GM04504 (cell line): ENCODE results near the gene IGHMBP2.

Source experiments
- DNase-seq: peaks from one replicate; pipeline ENCODE4 v3.0.0-alpha.2; 2012; ENCODE audit warnings: low read depth

Gene IGHMBP2

GRCh38 chr11:68927280-68928135, 23.8 kb downstream of the IGHMBP2 start:
- no peak for DNase-seq

DNA sequence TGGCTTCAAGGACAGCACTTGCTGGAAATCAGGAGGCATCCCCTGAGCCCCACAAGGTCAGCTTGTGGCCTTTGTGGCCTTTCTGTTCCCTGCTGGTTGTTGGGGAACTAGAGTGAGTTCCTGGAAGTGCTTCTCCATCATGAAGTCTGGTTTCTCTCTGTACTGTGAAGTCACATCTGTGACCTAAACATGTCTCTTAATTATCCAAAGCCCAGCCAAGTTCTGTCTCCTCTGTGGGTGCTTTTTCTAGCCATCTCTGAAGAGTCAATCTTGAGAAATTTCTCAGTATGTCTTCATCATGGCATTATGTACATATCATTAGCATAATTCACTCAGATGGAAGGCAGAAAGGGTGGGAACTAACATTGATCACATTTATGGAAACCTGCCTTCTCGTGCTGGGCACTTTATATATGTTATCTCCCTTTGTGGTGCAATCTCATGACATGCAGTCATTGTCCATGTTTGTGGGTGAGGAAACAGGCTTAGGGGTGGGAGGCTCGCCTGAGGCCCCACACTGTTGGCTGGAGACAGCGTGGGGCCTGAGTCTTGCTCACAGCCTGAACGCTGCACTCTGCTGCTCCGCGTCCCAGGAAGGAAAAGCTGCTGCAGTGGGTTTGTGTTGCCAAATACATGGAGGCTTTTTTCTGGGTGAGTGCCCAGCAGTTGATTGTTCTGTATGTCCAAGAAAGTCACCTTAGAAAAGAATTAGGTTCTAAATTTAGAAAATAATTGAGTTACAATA, 24.6 kb downstream of the IGHMBP2 start:
- DNase-seq: no peak

DNA sequence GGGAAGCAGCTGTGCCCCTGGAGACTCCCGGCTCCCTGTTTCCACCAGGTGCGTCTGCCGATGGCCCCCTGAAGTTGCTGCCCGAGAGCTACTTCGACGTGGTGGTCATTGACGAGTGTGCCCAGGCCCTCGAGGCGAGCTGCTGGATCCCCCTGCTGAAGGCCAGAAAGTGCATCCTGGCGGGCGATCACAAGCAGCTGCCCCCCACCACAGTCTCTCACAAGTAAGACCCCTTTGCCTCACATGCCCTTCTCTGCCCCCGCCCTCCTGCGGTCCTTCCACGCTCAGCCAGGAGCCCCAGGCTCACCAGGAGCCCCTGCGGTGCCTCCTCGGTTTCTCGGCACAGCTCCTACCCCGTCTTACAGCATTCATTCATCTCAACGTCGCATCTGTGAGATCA, 25.4 kb downstream of the IGHMBP2 start:
- no peak for DNase-seq

GRCh38 chr11:68929706-68930570, 26.2 kb downstream of the IGHMBP2 start:
- DNase-seq: no peak

DNA sequence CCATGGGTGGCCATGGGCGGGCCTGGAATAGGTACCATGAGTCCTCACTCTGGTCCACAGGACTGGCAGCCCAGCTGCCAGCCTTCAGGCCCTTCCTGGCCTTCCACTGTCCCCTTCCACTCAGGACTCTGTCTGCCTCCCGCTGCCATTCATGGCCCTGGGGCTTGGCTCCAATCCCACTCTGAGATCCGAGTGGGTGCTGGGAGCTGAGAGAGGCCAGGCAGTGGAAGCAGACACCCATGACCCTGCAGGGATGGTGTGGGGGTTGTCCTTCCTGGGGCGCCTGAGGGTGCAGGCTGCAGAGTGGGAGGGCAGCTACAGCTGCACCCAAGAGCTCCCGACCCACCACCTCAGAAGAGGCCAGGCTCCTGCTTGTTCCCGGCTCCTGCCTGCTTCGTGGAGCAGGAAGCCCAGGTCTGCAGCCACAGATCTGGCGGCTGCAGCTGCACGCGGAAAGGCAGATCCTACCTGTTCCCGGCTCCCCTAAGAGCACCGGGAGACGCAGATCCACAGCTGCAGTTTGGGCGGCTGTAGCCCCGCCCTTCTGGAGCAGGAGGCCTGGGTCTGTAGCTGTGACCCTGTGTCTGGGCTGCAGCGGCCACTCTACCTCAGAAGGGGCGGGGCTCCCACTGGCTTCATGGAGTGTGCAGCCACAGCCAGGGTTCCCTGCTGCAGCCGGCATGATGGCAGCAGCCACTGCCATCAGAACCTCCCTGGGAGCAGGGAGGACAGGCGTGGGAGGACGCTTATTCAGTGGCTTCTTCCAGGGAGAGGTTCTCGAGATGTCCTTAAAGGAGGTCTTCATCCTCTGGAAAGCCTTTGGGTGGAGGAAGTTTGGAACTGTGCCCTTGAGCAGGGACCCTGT, 27.5 kb downstream of the IGHMBP2 start:
- DNase-seq: no peak

- DNase-seq: no peak
Observed at GRCh38 chr11:68931911-68932310, 28.2 kb downstream of the IGHMBP2 start.

GRCh38 chr11:68932358-68932757, 28.7 kb downstream of the IGHMBP2 start:
- no peak for DNase-seq

DNA sequence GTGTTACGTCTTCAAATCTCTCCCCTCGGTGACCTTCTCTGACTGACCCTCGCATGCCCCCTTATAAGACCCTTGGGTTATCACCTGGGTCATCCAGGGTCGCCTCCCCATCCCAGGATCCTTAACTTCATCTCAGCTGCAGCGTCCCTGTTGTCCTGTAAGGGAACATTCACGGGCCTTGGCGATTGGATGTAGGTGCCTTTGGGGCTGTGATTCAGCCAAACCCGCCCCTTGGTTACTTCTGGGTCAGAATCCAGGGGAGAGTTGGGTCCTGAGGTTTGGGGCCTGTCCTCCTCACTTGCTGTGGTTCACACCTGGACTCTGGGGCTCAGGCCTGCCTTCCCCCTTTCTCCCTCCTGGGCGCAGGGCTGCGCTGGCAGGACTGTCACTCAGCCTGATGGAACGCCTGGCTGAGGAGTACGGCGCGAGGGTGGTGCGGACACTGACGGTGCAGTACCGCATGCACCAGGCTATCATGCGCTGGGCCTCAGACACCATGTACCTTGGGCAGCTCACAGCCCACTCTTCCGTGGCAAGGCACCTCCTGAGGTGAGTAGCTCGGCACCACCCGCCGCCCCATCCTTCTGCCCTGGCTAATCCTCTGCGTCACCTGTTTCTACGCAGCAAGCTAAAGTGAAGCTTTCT, 29.4 kb downstream of the IGHMBP2 start:
- no peak for DNase-seq

DNA sequence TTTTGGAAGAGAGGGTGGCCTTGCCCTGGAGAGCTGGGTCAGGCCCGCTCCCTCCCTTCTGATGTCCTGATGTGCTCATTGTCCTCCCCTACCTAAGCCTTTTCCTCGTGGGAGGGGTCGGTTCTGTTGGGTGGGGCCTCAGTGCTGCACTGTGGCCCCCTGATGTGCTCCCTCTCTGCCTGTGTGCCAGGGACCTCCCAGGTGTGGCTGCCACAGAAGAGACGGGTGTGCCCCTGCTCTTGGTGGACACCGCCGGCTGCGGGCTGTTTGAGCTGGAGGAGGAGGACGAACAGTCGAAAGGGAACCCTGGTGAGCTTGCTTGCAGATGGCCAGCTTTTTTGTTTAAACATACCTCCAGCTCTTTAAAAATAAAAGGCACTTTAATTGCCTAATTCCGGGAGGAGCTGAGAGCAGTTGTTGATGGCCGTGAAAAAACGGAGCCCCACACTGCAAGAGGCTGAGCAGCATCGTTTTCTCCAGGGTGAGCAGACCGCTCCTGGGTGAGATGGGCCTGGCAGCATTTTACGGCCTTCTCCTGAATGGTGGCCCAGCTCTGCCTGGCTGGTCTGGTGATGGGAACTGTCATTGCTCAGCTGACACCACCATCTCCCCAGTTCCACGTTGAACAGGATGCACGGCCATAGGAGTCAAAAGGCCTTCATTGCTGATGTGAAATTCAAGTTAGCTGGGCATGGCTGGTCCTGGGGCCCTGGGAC, 30.1 kb downstream of the IGHMBP2 start:
- no peak for DNase-seq

- DNase-seq: no peak
Observed at GRCh38 chr11:68934321-68934645, 30.6 kb downstream of the IGHMBP2 start.

GRCh38 chr11:68934666-68935065, 31.0 kb downstream of the IGHMBP2 start:
- DNase-seq: no peak

DNA sequence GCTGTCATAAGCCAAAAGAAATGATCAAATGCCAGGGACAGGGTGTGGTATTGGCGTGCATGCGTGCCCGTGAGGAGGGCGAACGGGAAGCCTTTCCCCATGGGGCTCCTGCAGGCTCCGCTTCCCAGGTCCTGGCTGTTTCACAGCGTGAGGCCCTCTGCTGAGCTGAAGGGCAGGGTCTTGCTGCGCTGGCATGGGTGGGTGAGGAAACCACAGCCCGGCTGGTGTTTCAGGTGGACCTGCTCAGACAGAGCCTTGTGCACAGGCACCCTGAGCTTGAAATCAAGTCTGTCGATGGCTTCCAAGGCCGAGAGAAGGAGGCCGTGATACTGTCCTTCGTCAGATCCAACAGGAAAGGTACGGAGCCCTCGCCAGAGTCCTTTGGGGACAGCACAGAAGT, 31.4 kb downstream of the IGHMBP2 start:
- DNase-seq: no peak

- DNase-seq: no peak
Observed at GRCh38 chr11:68935516-68936357, 32.0 kb downstream of the IGHMBP2 start.

GRCh38 chr11:68936358-68936636, 32.6 kb downstream of the IGHMBP2 start:
- DNase-seq: no peak

- DNase-seq: no peak
Observed at GRCh38 chr11:68936676-68937620, 33.3 kb downstream of the IGHMBP2 start.

GRCh38 chr11:68938088-68938487, 34.4 kb downstream of the IGHMBP2 start:
- no peak for DNase-seq

GRCh38 chr11:68938816-68939582, 35.3 kb downstream of the IGHMBP2 start:
- no peak for DNase-seq
